Lung (tissue), 12 donors: ENCODE measurements around the gene CIDEA. TPM values are rescaled to one million over a fixed set of nuclear protein-coding genes. Genes with fewer than 3 reads are reported as not detected.

Experiments used
- ATAC-seq: fragments of 200-7000 bp; cut with Tn5 transposase; one replicate; pipeline ENCODE4 v1.9.1; 2020; ENCODE audit warnings: moderate number of reproducible peaks; ENCODE audit not compliant: insufficient read depth, low FRiP score
- DNase-seq, 3 donors: peaks; one replicate each; pipeline ENCODE4 v3.0.0-alpha.2; 2013 to 2017
- H3K27ac ChIP-seq, 2 donors: one replicate each; pipeline ENCODE4 v1.5.1; 2013; ENCODE audit warnings: mild to moderate bottlenecking in 2 of 2, moderate library complexity in 2 of 2, control low read depth in 1 of 2, inconsistent platforms in 1 of 2, low read depth in 1 of 2, low read length in 1 of 2
- H3K27me3 ChIP-seq, 3 donors: one replicate each; pipeline ENCODE4 v1.5.1; 2013; ENCODE audit warnings: low read length in 2 of 3; ENCODE audit not compliant: control insufficient read depth in 3 of 3, insufficient read depth in 3 of 3
- H3K36me3 ChIP-seq, 4 donors: one replicate each; pipeline ENCODE4 v1.5.1; 2013; ENCODE audit warnings: low read length in 4 of 4, mild to moderate bottlenecking in 1 of 4, moderate library complexity in 1 of 4; ENCODE audit not compliant: control insufficient read depth in 4 of 4, insufficient read depth in 4 of 4
- H3K4me1 ChIP-seq, 5 donors: one replicate each; pipeline ENCODE4 v1.5.1; 2013; ENCODE audit warnings: low read length in 5 of 5, mild to moderate bottlenecking in 2 of 5, moderate library complexity in 1 of 5; ENCODE audit not compliant: control insufficient read depth in 5 of 5, insufficient read depth in 5 of 5
- H3K4me3 ChIP-seq: one replicate; pipeline ENCODE4 v1.5.1; 2013; ENCODE audit warnings: mild to moderate bottlenecking, control low read depth, moderate library complexity
- H3K9ac ChIP-seq, 2 donors: one replicate each; pipeline ENCODE4 v1.5.1; 2013; ENCODE audit warnings: low read length in 2 of 2, control low read depth in 1 of 2; ENCODE audit not compliant: insufficient read depth in 1 of 2
- H3K9me3 ChIP-seq, 4 donors: one replicate each; pipeline ENCODE4 v1.5.1; 2013; ENCODE audit warnings: low read length in 3 of 4, mild to moderate bottlenecking in 1 of 4, moderate library complexity in 1 of 4; ENCODE audit not compliant: control insufficient read depth in 4 of 4, insufficient read depth in 3 of 4
- CTCF ChIP-seq: IDR thresholded peaks from 2 replicates; pipeline ENCODE4 v1.5.1; 2012; ENCODE audit warnings: mild to moderate bottlenecking; ENCODE audit errors: control extremely low read depth, extremely low read depth
- WGBS, 2 donors: extraction: QIAGEN DNeasy Blood & Tissue Kit; methylation state at CpG; one replicate each; pipeline ENCODE4 v1.1.7; 2013; 5-methylcytosine and 5-hydroxymethylcytosine counted together
- polyA plus RNA-seq, 2 donors: library from polyadenylated mRNA; stranded (reverse); fragments of 200-250 nt; gene quantifications; one replicate each; pipeline ENCODE4 v1.2.1, GENCODE V29; 2013
- total RNA-seq, 2 donors: library from RNA; depleted of rRNA in 1 of 2; stranded (reverse); fragments of >200 nt in 1 of 2; gene quantifications; one replicate each; pipeline ENCODE4 v1.2.1, GENCODE V29; 2014 to 2021
- donor health status: control.
- donor health status: control.
- donor health status: Bipolar disorder and iron deficiency.
- donor health status: healthy.
- donor health status: DM: yes; HTN: yes; CAD: no.

The CIDEA gene
- total and polyA plus RNA-seq, 4 donors: 1.2 TPM; not detected in 3

- no peak for DNase-seq
- no peak for ATAC-seq
- TF ChIP-seq CTCF: no peak
- no peaks in the 10 kb centered on the region for H3K9me3 ChIP-seq
- H3K9ac ChIP-seq: no peak overlapping the region
- no peaks in the 10 kb centered on the region for H3K36me3 ChIP-seq
- H3K27ac ChIP-seq: no peak overlapping the region
- WGBS, 2 donors: 72 to 80% methylated on average over 13 of the region's 13 CpGs
- H3K4me1 ChIP-seq: peaks cover 0 to 11% (median 0%) of the 10 kb centered on the region in 5 donors
- peaks cover 0 to 54% (median 40%) of the 10 kb centered on the region in 3 donors for H3K27me3 ChIP-seq
- H3K4me3 ChIP-seq: no peak overlapping the region
Measured at GRCh38 chr18:12248926-12249720, 5.0 kb upstream of the CIDEA start.

GRCh38 chr18:12251311-12251710 lies 2.9 kb upstream of the CIDEA start:
- Histone ChIP-seq H3K9me3 (no peaks in the 10 kb centered on the region), H3K27ac (no peak overlapping the region), H3K36me3 (no peaks in the 10 kb centered on the region), H3K4me3 (no peak overlapping the region), H3K27me3 (peaks cover 0 to 74% (median 53%) of the 10 kb centered on the region in 3 donors), H3K9ac (no peak overlapping the region), H3K4me1 (peaks cover 0 to 16% (median 0%) of the 10 kb centered on the region in 5 donors)
- DNase-seq: no peak
- WGBS, 2 donors: 85 to 88% methylated on average over 11 of the region's 11 CpGs
- no peak for ATAC-seq
- TF ChIP-seq CTCF: no peak

GRCh38 chr18:12252061-12252460 lies 2.1 kb upstream of the CIDEA start:
- H3K4me1 ChIP-seq: peaks cover 0 to 16% (median 0%) of the 10 kb centered on the region in 5 donors
- WGBS, 2 donors: 88 to 89% methylated on average over 6 of the region's 6 CpGs
- H3K27me3 ChIP-seq: peaks cover 0 to 75% (median 49%) of the 10 kb centered on the region in 3 donors
- DNase-seq (no peak), ATAC-seq (no peak)
- H3K4me3 ChIP-seq: no peak overlapping the region
- no peak overlapping the region for H3K27ac ChIP-seq
- no peak overlapping the region for H3K9ac ChIP-seq
- no peaks in the 10 kb centered on the region for H3K9me3 ChIP-seq
- H3K36me3 ChIP-seq: no peaks in the 10 kb centered on the region
- no peak for TF ChIP-seq CTCF

GRCh38 chr18:12253027-12253426 lies 1.1 kb upstream of the CIDEA start:
- H3K4me3 ChIP-seq: no peak overlapping the region
- H3K9me3 ChIP-seq: no peaks in the 10 kb centered on the region
- TF ChIP-seq CTCF: no peak
- DNase-seq (no peak), ATAC-seq (no peak)
- no peak overlapping the region for H3K27ac ChIP-seq
- WGBS, 2 donors: 29 to 31% methylated on average over 11 of the region's 11 CpGs
- H3K27me3 ChIP-seq: peaks cover 0 to 73% (median 44%) of the 10 kb centered on the region in 3 donors
- peaks cover 0 to 16% (median 0%) of the 10 kb centered on the region in 5 donors for H3K4me1 ChIP-seq
- no peaks in the 10 kb centered on the region for H3K36me3 ChIP-seq
- peak overlapping the region in 1 of 2 donors; percentile 4 for H3K9ac ChIP-seq
